NOMO-1 treated with dmso at 0.1 percent for 144 hours (cell line): ENCODE data around the gene UPF3A.

ENCODE experiments used
- DNase-seq: peaks from one replicate; lab custom pipeline; 2025; ENCODE audit not compliant: unreplicated experiment; lab: John Stamatoyannopoulos, UW

UPF3A gene

GRCh38 chr13:114303700-114304327 is 22.4 kb downstream of the UPF3A start:
- no peak for DNase-seq

- DNase-seq: no peak
Measured at GRCh38 chr13:114304346-114305034, 23.1 kb downstream of the UPF3A start.

- no peak for DNase-seq
Measured at GRCh38 chr13:114309086-114309485, 27.7 kb downstream of the UPF3A start.

GRCh38 chr13:114309806-114310410 is 28.5 kb downstream of the UPF3A start:
- DNase-seq: no peak

GRCh38 chr13:114310956-114311355 is 29.6 kb downstream of the UPF3A start:
- no peak for DNase-seq

GRCh38 chr13:114311387-114311786 is 30.0 kb downstream of the UPF3A start:
- no peak for DNase-seq

- no peak for DNase-seq
Measured at GRCh38 chr13:114311908-114312307, 30.5 kb downstream of the UPF3A start.

- no peak for DNase-seq
Measured at GRCh38 chr13:114313061-114313860, 31.9 kb downstream of the UPF3A start.

GRCh38 chr13:114314074-114314912 is 32.9 kb downstream of the UPF3A start, which contains the start of gene CHAMP1:
CHAMP1 (plus strand) TSS chr13:114314503; CDS start chr13:114323843, 9,340 bp downstream.
- peak; percentile 96 for DNase-seq

- DNase-seq: no peak
Measured at GRCh38 chr13:114315074-114315785, 33.8 kb downstream of the UPF3A start.

- DNase-seq: no peak
Measured at GRCh38 chr13:114318624-114319023, 37.2 kb downstream of the UPF3A start.

GRCh38 chr13:114319441-114319913 is 38.1 kb downstream of the UPF3A start:
- no peak for DNase-seq

GRCh38 chr13:114320065-114320464 is 38.7 kb downstream of the UPF3A start:
- DNase-seq: no peak

- no peak for DNase-seq
Measured at GRCh38 chr13:114321256-114321655, 39.9 kb downstream of the UPF3A start.

- DNase-seq: no peak
Measured at GRCh38 chr13:114323349-114323748, 41.9 kb downstream of the UPF3A start.

- DNase-seq: no peak
Measured at GRCh38 chr13:114324334-114324733, 42.9 kb downstream of the UPF3A start.

- DNase-seq: peak; percentile 15
Measured at GRCh38 chr13:114325729-114326128, 44.3 kb downstream of the UPF3A start.

GRCh38 chr13:114328034-114328433 is 46.6 kb downstream of the UPF3A start:
- DNase-seq: no peak

- no peak for DNase-seq
Measured at GRCh38 chr13:114328595-114328994, 47.2 kb downstream of the UPF3A start.

- DNase-seq: no peak
Measured at GRCh38 chr13:114330086-114330485, 48.7 kb downstream of the UPF3A start.
